ENCODE measurements around the gene PRADC1.

Gene PRADC1

GRCh38 chr2:73233154-73233931 is at the start of gene PRADC1:
PRADC1 (minus strand) TSS chr2:73233239; CDS start chr2:73233160, 79 bp downstream.
- H3K27me3 Mint-ChIP-seq (ENCODE audit: low read depth, poor library complexity): peaks cover 4% of the 10 kb centered on the region
- DNase-seq: peak; percentile 95
- peak within 1 kb of the TSS; percentile 99 for H3K4me3 Mint-ChIP-seq
- TF ChIP-seq, protein P1, sequence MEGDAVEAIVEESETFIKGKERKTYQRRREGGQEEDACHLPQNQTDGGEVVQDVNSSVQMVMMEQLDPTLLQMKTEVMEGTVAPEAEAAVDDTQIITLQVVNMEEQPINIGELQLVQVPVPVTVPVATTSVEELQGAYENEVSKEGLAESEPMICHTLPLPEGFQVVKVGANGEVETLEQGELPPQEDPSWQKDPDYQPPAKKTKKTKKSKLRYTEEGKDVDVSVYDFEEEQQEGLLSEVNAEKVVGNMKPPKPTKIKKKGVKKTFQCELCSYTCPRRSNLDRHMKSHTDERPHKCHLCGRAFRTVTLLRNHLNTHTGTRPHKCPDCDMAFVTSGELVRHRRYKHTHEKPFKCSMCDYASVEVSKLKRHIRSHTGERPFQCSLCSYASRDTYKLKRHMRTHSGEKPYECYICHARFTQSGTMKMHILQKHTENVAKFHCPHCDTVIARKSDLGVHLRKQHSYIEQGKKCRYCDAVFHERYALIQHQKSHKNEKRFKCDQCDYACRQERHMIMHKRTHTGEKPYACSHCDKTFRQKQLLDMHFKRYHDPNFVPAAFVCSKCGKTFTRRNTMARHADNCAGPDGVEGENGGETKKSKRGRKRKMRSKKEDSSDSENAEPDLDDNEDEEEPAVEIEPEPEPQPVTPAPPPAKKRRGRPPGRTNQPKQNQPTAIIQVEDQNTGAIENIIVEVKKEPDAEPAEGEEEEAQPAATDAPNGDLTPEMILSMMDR (IDR thresholded peaks at IDR 0.05): no peak
- no peaks in the 10 kb centered on the region for H3K36me3 Mint-ChIP-seq (ENCODE audit: low read depth)
- H3K4me1 Mint-ChIP-seq: peaks cover 37% of the 10 kb centered on the region
- H3K27ac Mint-ChIP-seq: peak within 1 kb of the TSS; percentile 100
- H3K9me3 Mint-ChIP-seq: no peaks in the 10 kb centered on the region

DNA sequence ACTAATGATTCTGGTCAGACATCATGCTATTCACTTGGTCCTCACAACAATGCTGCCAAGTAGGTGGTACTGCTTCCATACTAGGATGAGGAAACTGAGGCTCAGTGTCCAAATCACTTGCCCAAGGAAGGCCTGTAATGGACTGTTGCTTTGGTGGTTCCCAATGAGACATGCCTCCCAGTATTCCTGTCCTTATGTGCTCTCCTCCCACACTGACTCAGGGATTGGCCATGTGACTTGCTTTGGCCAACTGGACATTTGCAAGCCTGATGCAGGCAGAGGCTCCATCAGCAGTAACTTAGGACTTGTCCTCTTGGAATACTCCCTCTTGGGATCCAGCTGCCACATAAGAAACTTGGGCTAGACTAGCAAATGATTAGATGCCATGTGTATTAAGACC is 48.2 kb upstream of the PRADC1 start:
- no peak for DNase-seq
- Mint-ChIP-seq H3K27me3 (ENCODE audit: low read depth, poor library complexity) (peaks cover 67% of the 10 kb centered on the region), H3K36me3 (ENCODE audit: low read depth) (no peaks in the 10 kb centered on the region), H3K4me3 (no peak overlapping the region), H3K9me3 (no peaks in the 10 kb centered on the region), H3K27ac (no peak overlapping the region), H3K4me1 (peaks cover 10% of the 10 kb centered on the region)
- TF ChIP-seq, protein P1 (IDR thresholded peaks at IDR 0.05): no peak

DNA sequence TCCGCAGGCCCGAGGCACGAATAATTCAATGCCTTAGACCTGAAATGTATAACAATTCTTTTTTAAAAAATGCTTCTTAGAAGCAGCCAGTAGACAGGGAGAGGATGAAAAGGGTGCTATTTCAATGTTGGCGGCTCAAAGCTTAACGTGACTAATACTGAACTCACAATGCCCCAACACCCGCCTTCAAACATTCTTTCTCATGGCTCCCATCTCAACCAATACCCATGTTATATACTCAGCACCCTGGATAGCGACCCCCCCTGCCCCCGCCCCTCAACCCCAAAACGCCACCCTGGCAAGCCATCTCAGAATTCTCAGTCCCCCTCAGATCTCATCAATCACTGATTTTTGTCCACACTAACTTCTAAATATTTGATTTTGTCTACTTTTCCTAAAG is 46.8 kb upstream of the PRADC1 start:
- Mint-ChIP-seq H3K27me3 (ENCODE audit: low read depth, poor library complexity) (peaks cover 57% of the 10 kb centered on the region), H3K4me3 (no peak overlapping the region), H3K27ac (no peak overlapping the region), H3K9me3 (no peaks in the 10 kb centered on the region), H3K4me1 (peaks cover 10% of the 10 kb centered on the region), H3K36me3 (ENCODE audit: low read depth) (no peaks in the 10 kb centered on the region)
- TF ChIP-seq, protein P1 (IDR thresholded peaks at IDR 0.05): no peak
- DNase-seq: no peak

DNA sequence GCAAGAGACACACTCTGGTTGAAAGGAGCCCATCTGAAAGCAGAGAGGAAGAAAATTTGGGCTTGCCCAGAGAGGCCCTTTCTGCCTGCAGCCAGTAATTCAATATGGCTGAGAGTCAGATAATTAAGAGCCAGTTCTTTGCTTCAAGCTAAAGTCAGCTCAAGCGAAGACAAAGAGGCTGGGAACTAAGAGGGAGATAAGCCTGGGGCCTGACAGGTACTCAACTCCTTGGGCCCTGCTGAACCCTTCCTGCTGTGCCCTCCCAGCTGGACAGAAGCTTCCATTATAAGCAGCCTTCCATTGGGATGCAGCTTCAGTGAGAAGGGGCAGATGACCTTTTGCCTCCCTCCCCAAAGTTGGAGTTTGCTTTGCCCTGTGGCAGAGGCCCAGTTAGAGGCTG is 39.2 kb upstream of the PRADC1 start:
- H3K27me3 Mint-ChIP-seq (ENCODE audit: low read depth, poor library complexity): peaks cover 67% of the 10 kb centered on the region
- TF ChIP-seq, protein P1 (IDR thresholded peaks at IDR 0.05): no peak
- DNase-seq: no peak
- peaks cover 10% of the 10 kb centered on the region for H3K4me1 Mint-ChIP-seq
- H3K36me3 Mint-ChIP-seq (ENCODE audit: low read depth): peaks cover 15% of the 10 kb centered on the region
- peaks cover 8% of the 10 kb centered on the region for H3K9me3 Mint-ChIP-seq
- H3K27ac Mint-ChIP-seq: no peak overlapping the region
- no peak overlapping the region for H3K4me3 Mint-ChIP-seq

DNA sequence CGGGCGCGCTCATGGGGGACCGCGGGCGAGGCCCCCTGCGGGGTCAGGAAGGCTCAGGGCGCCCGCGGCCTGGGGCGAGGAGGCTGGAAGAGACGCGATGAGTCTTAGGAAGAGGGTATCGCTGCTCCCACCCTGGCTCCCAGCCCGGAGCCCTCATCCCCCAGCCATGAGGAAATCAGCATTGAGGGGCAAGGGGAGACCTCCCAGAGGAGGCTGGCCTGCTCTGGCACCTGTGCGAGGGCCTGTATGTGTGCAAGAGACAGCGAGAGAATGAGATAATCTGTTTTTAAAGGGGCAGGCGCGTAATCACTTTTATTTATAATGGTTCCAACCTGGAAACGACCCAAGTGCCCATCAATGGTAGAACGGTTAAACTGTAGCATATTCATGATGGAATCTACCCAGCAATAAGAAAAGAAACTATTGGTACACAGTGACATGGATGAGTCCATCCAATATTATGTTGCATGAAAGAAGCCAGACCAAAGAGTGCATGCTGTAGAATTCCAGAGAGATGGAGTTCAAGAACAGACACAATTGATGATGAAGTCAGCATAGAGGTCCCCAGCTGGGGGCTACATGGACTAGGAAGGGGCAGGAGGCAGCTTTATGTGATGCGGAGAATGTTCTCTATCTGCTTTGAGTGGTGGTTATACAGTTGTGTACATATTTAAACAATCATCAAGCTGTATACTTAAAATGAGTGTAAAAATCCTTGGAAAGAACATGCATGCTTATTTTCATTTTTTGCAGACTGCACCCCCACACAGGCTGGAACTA is 36.8 kb upstream of the PRADC1 start:
- Mint-ChIP-seq H3K9me3 (peaks cover 8% of the 10 kb centered on the region), H3K27me3 (ENCODE audit: low read depth, poor library complexity) (peaks cover 66% of the 10 kb centered on the region), H3K4me1 (peaks cover 10% of the 10 kb centered on the region), H3K4me3 (peak overlapping the region; percentile 7), H3K36me3 (ENCODE audit: low read depth) (peaks cover 15% of the 10 kb centered on the region), H3K27ac (no peak overlapping the region)
- TF ChIP-seq, protein P1 (IDR thresholded peaks at IDR 0.05): no peak
- DNase-seq: no peak
